Measurements from ENCODE around the gene RBM28.
A peak's percentile ranks its signal among the peaks of the same experiment; 100 is the strongest.

Gene RBM28, protein sequence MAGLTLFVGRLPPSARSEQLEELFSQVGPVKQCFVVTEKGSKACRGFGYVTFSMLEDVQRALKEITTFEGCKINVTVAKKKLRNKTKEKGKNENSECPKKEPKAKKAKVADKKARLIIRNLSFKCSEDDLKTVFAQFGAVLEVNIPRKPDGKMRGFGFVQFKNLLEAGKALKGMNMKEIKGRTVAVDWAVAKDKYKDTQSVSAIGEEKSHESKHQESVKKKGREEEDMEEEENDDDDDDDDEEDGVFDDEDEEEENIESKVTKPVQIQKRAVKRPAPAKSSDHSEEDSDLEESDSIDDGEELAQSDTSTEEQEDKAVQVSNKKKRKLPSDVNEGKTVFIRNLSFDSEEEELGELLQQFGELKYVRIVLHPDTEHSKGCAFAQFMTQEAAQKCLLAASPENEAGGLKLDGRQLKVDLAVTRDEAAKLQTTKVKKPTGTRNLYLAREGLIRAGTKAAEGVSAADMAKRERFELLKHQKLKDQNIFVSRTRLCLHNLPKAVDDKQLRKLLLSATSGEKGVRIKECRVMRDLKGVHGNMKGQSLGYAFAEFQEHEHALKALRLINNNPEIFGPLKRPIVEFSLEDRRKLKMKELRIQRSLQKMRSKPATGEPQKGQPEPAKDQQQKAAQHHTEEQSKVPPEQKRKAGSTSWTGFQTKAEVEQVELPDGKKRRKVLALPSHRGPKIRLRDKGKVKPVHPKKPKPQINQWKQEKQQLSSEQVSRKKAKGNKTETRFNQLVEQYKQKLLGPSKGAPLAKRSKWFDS

DNA sequence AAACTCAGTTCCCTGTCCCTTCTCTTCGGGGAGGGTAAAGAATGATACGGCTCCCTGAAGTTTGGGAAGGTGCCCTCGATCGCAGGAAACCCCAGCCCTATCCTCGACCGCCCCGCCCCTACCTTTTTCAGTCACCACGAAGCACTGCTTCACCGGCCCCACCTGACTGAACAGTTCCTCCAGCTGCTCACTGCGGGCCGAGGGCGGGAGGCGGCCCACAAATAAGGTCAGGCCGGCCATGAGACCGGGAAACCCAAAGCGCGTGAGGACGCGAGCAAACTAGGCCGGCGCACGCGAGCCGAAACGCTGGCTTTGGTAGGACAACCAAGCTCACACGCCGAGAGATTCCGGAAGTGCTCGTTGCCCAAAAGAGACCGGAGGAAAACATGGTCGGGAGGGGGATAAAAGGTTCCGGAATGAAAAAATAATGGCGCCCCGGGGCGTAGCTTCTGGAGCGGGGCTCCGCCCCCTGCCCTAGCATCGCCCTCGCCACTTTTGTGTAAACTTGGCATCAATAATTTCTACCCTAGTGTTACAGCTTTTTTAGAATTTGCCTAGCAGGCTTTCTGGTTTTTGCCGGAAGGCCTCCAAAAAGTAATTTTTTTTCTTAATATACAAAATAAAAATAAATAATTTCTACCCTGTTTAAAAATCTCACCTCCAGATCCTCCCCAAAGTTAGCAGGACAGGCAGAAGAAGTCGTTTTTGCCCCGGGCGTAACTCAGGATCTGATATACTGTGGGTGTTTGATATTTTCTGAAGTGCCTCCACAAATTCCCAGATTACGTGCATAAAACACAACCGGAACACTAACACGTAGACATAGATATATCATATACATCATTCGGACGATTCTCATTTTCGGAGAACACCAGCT lies at the start of gene RBM28:
Gene RBM28 (minus strand): TSS at position 355 of the 877 bp plus-strand sequence. CDS start 115 bp downstream, at position 240.
- peak; percentile 81 for DNase-seq

DNA sequence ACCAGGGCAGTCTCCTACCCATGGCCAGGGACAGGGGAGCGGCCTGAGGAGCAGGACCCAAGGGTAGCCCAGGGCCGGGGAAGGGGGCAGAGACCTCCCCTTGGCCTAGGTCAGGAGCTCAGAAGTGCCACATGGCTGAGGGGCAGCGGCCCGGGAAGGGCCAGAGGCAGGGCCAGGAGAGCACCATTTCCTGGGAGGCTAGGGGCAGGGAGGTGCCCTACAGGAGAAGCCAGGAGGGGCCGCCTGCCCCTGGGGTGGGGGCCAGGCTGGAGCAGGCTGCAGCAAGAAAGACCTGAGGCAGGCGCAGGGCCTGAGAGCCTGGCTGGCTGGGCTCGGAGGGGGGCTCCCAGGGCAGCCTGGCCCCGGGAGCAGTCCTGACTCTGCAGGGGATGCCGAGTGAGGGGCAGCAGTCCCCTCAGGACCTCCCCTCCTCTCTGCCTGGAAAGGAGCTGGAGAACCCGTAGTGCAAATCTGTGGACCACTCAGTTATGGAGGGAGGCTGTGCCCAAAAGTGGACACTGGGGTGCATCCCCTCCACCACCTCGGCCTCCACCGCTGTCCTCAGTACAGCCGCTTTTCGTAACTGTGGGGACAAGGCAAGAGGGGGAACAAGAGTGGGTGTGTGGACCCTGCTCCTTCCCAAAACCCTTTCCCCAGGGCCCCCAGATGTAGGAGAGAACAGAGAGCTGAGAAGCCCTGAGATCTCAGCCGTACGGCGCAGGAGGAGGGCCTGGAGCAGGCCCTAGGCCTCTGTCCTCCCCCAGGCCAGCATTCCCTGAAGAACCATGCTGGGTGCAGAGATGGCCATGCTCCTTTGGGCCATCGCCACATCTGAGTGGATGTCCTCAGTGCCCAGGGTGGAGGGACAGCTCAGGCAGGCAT lies 49.0 kb upstream of the RBM28 start:
- no peak for DNase-seq

DNA sequence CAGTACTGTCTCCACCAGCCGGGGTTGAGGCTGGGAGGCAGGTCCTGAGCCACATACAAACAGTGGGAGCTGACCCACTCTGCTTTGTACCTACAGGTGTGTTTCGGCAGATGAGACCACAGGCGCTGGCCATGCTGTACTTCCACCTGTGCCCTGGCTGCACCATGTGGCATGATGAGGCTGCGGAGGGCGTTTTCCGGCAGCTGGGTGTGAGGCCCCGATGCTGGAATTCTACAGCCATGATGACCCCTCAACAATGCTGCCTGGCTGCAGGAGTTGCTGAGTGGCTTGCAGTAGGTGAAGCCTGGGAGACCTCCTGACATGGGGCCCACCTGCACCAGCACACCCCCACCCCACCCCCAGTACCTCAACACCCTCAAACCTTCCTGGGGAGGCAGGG lies 48.1 kb upstream of the RBM28 start:
- no peak for DNase-seq

DNA sequence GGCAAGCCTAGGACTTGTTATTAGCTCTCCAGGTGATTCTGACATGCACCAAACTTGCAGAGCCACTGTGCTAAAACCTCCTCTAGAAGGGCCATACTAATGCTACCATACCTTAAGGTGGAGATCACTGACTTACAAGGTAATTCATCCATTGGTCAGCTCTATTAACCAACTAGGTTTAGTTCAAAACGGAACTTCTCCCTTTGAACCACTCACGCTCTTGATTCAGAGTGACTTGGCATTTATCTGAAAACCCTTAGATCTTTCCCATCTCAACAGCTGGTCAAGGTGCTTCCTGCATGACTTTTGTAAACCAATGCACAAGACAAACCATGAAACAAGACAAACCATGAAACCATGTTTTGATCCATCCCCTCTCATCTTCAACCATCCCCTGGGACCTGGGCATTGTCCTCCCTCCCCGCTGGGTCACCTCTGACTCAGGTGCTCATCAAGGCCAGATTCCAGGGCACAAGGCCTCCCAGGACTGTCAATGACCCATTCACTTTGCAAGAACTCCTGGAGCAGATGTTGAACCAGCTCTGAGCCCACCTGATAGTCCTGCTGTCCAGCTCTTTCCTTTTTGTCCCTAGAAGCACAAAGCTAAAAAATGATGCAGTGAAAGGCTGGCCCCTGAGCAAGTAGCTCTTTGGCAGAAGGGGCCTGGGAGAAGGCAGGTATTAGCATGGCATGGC lies 47.3 kb upstream of the RBM28 start:
- DNase-seq = no peak

DNA sequence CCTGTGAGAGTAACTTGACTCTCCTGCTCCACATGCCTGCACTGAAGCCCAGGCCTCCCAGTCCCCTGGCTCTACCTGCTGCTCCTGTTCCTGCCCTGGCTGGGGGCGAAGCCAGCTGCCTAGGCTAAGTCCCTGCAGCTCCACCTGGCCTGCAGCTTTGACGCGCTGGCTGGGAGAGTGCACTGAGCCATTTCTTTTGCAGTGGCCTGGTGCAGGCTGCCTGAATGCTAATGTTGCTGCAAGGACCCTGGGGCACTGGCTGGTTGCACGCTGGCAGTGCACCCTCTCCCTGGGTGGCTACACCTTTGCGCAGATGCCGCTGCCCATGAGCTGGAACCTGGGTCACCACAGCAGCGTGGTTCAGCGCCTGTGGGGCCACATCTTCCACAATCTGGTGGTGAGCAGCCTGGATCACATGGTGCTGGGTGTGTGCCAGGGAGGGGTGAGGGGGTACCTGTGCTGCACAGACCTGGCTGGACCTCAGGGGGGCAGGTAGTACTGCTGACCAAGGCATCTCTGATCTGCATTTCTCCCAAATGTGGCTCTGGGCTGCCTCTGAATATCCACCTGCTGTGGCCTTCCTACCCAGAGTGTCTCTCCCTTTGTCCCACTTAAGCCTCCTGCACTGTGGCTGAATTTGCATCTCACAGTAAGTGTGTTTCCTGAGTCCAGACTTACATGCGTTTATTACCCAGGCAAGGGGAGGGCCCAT lies 46.1 kb upstream of the RBM28 start:
- no peak for DNase-seq

DNA sequence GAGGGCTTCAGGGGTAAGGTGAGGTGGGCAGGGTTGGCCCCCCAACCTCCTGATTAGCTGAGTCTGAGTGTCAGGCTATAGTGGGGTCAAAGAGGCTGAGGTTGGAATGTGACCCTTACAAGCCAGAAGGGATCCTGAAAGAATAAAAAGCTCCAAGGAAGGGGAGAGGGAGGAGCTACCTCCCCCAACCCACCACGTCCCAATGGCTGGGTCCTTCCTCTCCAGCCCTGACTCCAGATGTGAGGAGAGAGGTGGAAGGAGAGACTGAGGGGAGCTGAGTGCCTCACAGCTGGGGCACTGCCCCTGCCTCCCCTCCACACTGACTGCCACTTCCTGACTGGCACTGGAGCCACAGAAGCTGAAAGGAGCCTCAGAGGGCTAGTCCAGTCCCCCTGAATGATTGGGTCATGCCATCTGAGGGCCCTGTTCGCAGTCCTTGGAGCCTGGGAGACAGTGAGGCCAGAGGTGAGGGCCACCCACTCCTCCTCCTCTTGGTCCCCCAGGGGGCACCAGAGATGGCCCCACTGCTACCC lies 45.4 kb upstream of the RBM28 start:
- no peak for DNase-seq

DNA sequence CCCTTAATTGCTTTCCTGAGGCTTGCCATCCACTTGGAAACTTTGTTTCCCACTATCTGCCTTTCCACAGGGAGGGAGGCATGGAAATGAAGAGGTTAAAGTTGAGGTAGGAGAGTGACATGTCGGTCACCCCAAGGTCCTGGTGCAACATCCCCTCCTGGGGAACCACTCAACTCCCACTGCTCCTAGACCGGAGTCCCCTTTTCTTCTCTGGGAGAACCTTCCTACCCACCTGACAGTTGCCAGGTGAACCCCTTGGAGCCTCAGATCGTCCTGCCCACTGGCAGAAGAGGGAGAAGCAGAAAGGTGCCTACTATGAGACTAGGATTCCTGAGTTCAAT lies 44.4 kb upstream of the RBM28 start:
- DNase-seq = no peak

DNA sequence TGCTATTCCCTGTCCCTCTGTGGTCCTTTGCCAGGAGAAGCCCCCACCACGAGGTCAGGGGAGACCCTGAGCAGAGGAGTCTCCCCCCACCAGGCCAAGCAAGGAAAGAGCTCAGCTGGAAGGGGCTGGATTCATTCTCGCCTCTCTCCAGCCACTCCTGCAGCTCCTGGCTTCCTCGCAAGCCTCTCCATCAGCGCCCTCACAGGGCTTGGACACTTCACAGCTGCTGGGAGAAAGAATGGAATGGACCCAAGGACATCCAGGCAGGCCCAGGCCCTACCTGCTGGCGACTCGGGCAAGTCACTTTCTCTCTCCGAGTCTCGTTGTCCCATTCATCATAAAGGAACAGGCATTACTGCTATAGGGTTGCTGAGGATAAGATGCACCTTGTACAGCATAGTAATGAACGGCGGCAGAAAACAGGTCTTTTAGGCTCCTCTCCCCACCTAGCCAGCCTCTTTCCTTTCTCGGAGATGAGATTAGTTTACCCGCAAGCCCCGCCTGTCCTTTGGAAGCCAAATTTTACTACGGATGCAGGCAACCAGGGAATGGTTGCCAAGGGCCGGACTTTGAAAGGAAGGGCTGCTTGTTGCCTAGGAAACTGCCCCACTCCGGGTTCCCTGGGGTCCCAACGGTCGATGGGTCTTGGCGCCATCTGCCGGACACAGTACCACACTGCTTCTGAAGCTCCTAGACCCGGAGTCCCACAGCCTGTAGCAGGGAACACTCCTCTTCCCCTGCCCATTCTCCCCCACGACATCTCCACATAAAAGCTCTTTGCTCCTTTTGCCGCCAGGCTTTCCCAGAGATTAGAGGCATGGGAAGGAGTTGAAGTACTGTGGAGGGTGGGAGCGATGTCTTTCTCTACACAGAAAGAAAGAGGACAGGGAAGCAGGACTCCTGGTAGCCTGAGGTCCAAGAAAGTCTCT lies 43.8 kb upstream of the RBM28 start:
- peak; percentile 55 for DNase-seq

DNA sequence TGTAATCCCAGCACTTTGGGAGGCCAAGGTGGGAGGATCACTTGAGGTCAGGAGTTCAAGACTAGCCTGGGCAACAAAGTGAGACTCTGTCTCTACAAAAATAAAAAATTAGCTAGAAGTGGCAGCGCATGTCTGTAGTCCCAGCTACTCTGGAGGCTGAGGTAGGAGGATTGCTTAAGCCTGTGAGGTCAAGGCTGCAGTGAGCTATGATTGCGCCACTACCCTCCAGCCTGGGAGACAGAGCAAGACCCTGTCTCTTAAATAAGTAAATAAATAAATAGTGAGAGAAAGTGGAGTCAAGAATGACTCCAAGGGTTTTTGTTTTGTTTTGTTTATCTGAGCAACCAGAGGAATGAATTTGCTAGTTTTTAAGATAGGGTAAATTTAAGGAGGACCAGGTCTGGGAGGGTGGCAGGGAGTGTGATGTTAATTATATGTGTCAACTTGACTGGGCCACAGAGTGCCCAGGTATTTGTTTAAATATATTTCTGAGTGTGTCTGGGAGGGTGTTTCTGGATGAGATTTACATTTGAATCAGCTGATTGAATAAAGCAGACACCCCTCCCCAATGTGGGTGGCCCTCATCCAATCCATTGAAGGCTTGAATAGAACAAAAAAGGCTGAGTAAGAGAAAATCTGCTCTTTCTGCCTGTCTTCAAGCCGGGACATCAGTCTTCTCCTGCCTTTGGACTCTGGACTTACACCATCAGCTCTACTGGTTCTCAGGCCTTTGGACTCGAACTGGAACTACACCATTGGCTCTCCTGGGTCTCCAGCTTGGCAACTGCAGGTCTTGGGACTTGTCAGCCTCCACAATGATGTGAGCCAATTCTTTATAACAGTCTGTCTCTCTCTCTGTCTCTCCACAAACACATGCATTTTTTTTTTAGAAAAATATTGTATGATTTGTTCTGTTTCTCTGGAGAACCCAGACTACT lies 42.5 kb upstream of the RBM28 start:
- no peak for DNase-seq

DNA sequence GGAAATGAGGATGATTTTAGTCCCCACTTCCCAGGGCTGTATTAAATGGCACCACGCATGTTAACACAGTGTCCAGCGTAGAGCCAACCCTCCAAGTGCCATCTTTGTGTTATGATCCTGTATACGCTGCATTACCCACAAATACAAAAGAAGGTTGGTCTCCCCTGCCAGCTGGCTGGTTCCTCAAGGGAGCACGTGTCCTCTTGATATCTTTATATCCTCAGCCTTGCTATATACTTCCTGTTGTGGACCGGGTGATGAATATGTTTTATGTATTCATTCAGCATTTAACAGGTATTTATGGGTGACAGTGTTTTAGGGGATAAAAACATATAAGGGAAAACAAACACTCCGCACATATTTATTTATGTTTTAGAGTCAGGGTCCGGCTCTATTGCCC lies 41.0 kb upstream of the RBM28 start:
- no peak for DNase-seq

DNA sequence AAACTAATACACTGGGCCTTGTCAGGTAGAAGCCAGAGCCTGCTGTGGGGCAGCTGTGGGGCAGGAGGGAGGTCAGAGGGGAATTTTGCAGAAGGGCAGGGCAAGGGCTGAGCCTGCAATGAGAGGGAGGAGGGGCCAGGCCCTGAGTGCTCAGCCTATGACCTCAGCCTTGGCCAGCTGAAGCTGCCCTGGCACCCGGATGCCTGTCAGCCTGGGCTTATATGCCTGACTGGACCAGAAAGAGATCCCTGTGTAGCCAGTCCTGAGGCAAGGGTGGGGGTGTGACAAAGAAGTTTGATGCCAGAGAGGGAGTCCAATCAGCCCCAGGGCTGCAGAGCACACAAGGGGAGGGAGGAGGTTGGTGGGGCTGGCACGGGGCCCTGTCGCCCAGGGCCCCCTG lies 40.1 kb upstream of the RBM28 start:
- no peak for DNase-seq

DNA sequence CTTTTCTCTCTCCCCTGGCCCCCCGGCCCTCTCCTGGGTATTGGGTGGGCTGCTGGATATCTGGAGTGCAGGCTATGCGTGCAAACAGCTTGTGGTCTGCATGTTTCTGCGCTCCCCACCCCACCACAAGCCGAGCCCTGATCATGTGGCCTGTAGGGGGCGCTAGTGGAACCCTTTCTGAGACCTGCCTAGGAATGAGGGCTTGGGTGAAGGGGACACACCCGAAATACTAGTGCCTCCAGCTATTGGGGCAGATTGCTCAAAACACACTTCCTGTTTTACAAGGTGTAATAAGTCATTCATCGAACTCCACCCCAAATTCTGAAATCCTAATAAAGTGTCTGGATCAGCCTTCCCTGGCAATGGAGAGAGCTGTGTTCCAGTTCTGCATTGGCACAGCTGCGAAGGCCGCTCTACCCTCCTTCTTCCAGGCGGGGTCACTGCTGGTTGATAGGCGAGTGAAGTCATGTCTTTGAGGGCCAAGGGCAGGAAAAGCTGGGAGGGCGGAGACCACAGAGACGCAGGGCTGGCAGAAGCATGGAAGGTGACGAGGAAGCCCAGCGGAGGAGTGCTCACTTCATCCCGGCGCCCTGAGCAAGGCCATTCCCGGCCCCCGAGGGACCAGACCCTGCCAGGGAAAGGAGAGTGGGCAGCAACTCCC lies 37.6 kb upstream of the RBM28 start:
- no peak for DNase-seq

DNA sequence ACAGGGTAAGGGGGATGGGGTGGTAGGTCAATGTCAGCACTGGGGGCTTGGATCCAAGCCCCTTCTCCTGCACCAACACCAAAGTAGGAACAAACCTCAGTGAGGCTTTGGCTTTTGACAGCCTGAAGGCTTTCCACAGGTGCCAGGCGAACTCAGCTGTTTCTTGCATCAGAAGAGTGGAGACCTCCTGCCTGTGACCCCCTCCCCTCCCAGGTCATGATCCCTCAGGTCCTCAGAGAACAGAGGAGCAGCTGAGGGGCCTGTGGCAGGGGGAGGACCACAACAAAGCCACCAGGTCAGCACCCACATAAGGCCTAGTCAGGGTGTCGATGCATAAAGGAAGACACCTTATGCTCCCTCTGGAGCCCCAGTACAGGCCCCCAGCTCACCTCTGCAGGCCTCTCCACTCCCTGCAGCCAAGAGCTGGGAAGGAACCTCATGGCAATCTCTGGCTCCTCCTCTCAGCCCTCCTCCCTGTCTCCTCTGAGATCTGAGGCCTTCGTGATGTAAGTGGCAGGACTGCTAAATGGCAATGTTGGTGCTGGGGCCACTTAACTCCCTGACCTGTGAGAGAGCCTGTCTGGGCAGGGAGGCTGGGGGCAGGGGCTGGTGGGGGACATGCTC lies 36.9 kb upstream of the RBM28 start:
- no peak for DNase-seq

DNA sequence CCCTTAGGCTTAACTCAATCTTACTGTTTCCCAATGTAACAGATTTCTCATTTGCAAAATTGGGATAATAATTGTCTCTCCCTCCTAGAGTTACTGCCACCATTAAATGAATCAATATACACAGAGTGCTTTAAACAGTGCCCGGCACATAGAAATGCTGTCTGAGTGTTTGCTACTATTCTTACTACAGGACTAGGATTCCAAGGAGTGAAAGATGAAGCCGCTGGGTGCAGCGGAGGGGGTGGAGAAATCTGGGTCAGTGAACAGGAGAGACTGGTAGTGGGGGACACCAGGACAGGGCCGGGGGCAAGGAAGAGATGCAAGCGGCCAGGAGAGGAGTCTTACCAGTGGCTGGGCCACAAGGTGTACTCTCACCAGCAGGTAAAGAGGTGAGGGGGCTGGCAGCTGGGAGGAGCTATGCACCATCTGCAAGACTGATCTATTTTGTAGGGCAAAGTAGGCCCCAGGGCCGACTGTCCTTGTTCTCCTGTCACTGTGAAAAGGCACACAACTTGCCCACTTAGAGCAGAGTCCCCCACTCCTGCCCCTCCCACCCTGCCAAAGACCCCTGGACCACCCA lies 36.3 kb upstream of the RBM28 start:
- no peak for DNase-seq

DNA sequence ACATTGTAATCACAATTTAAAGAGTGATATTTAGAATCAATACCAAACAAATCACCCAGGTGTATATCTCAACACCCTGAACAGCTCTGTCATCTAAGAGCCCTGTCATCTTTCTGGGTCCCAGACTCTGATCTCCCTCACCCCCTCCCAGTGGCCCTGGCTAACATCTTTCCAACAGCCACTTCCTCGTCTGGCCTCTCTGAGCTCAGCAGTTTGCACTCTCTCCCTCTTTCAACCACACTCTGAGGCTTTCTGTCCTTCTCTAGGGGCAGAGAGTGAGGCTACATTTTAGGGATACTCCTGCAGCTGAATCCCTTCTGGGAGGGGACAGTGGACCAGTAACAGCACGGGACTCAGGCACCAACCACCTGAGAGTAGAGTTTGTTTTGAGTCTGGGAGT lies 34.9 kb upstream of the RBM28 start:
- no peak for DNase-seq

DNA sequence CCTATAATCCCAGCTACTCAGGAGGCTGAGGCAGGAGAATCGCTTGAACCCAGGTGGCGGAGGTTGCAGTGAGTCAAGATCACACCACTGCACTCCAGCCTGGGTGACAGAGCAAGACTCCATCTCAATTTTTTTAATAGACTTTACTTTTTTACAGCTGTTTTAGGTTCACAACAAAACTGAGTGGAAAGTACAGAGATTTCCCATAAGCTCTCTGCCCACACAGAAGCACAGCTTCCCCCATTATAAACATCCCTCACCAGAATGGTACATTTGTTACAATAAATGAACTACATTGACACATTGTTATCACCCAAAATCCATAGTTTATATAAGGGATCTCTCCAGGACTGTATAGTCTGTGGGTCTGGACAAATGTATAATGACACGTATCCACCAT lies 32.4 kb upstream of the RBM28 start:
- DNase-seq = no peak

DNA sequence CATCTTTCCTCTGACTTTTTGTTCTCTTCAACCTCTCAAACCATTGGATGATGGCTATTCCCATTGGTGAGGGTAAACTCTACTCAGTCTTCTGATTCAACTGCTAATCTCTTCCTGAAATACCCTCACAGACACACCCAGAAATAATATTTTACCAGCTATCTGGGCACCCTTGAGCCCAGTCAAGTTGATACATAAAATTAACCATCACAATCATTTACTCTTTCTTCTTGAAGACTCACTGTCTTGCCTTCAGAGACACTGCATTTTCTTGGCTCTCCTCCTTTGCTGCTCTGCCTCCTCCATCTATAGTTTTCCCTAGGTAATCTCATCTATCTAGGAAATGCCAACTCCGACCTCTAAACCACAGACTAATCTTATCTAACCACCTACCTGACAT lies 30.3 kb upstream of the RBM28 start:
- DNase-seq = no peak
